ENCODE results near the gene ERC1. TPM values are rescaled to one million over a fixed set of nuclear protein-coding genes. Genes with fewer than 3 reads are reported as not detected.

The ERC1 gene
- polyA plus RNA-seq, 1 donor from 2014 or later = 7.1 TPM

GRCh38 chr12:1297206-1297605 lies 306.2 kb downstream of the ERC1 start:
- no peaks in the 10 kb centered on the region for H3K79me2 ChIP-seq (replicated peaks; ENCODE audit: insufficient read depth, low read length)
- no peak overlapping the region for H3K27ac ChIP-seq (ENCODE audit: low read length)
- H3K27me3 ChIP-seq (ENCODE audit: insufficient read depth, low read depth, low read length) = no peaks in the 10 kb centered on the region
- H3F3A ChIP-seq (ENCODE audit: insufficient read depth, low read length, poor library complexity, severe bottlenecking) = no peaks in the 10 kb centered on the region
- H2AFZ ChIP-seq (ENCODE audit: low read depth, low read length) = no peak overlapping the region
- no peak overlapping the region for H3K9ac ChIP-seq (ENCODE audit: low read length)
- H4K20me1 ChIP-seq (ENCODE audit: insufficient read depth) = no peaks in the 10 kb centered on the region
- no peak overlapping the region for H3K4me3 ChIP-seq (ENCODE audit: low read length)
- H3K36me3 ChIP-seq (ENCODE audit: insufficient read depth, low read length) = no peaks in the 10 kb centered on the region
- TF ChIP-seq POLR2AphosphoS5 (IDR thresholded peaks at IDR 0.05) (no peak), EP300 (conservative IDR thresholded peaks at IDR 0.05; ENCODE audit: poor library complexity, severe bottlenecking) (no peak), RAD21 (conservative IDR thresholded peaks at IDR 0.05) (no peak), CTCF (IDR thresholded peaks at IDR 0.05; ENCODE audit: poor library complexity, severe bottlenecking) (no peak), EZH2 (IDR thresholded peaks at IDR 0.05; ENCODE audit: borderline replicate concordance, insufficient read depth, low read length, poor library complexity, severe bottlenecking) (no peak), REST (IDR thresholded peaks at IDR 0.05; ENCODE audit: borderline replicate concordance) (no peak), TAF1 (IDR thresholded peaks at IDR 0.05; ENCODE audit: low read depth) (no peak), MXI1 (conservative IDR thresholded peaks at IDR 0.05; ENCODE audit: poor library complexity, severe bottlenecking) (no peak), SMC3 (conservative IDR thresholded peaks at IDR 0.05; ENCODE audit: poor library complexity) (no peak)
- H3K9me3 ChIP-seq (ENCODE audit: low read length) = no peaks in the 10 kb centered on the region
- no peak overlapping the region for H3K4me2 ChIP-seq (ENCODE audit: low read length)
- H3K9me2 ChIP-seq (ENCODE audit: insufficient read depth, low read length) = no peaks in the 10 kb centered on the region

- H4K20me1 ChIP-seq (ENCODE audit: insufficient read depth) = no peaks in the 10 kb centered on the region
- H3K4me3 ChIP-seq (ENCODE audit: low read length) = no peak overlapping the region
- no peak for TF ChIP-seq EP300 (conservative IDR thresholded peaks at IDR 0.05; ENCODE audit: poor library complexity, severe bottlenecking)
- no peak for TF ChIP-seq POLR2AphosphoS5 (IDR thresholded peaks at IDR 0.05)
- TF ChIP-seq CTCF (IDR thresholded peaks at IDR 0.05; ENCODE audit: poor library complexity, severe bottlenecking) = no peak
- no peak for TF ChIP-seq SMC3 (conservative IDR thresholded peaks at IDR 0.05; ENCODE audit: poor library complexity)
- TF ChIP-seq RAD21 (conservative IDR thresholded peaks at IDR 0.05) = no peak
- no peak for TF ChIP-seq REST (IDR thresholded peaks at IDR 0.05; ENCODE audit: borderline replicate concordance)
- no peak for TF ChIP-seq TAF1 (IDR thresholded peaks at IDR 0.05; ENCODE audit: low read depth)
- no peak for TF ChIP-seq MXI1 (conservative IDR thresholded peaks at IDR 0.05; ENCODE audit: poor library complexity, severe bottlenecking)
- no peak for TF ChIP-seq EZH2 (IDR thresholded peaks at IDR 0.05; ENCODE audit: borderline replicate concordance, insufficient read depth, low read length, poor library complexity, severe bottlenecking)
- no peaks in the 10 kb centered on the region for H3K36me3 ChIP-seq (ENCODE audit: insufficient read depth, low read length)
- no peaks in the 10 kb centered on the region for H3K9me2 ChIP-seq (ENCODE audit: insufficient read depth, low read length)
- no peaks in the 10 kb centered on the region for H3F3A ChIP-seq (ENCODE audit: insufficient read depth, low read length, poor library complexity, severe bottlenecking)
- H2AFZ ChIP-seq (ENCODE audit: low read depth, low read length) = no peak overlapping the region
- no peaks in the 10 kb centered on the region for H3K27me3 ChIP-seq (ENCODE audit: insufficient read depth, low read depth, low read length)
- no peak overlapping the region for H3K9ac ChIP-seq (ENCODE audit: low read length)
- no peaks in the 10 kb centered on the region for H3K79me2 ChIP-seq (replicated peaks; ENCODE audit: insufficient read depth, low read length)
- no peak overlapping the region for H3K4me2 ChIP-seq (ENCODE audit: low read length)
- H3K9me3 ChIP-seq (ENCODE audit: low read length) = no peaks in the 10 kb centered on the region
- H3K27ac ChIP-seq (ENCODE audit: low read length) = no peak overlapping the region
These were observed 306.7 kb downstream of the ERC1 start for GRCh38 chr12:1297639-1298175.

Measured in neural cell (in vitro differentiated cells).